Stomach (tissue), 19 donors: ENCODE data around the gene ZNF451. TPM values are rescaled to one million over a fixed set of nuclear protein-coding genes. Genes with fewer than 3 reads are reported as not detected.
"Not testable (repeated sequence)": the region's sequence is repeated elsewhere in the genome, so short reads cannot be mapped to it uniquely, and the experiment has no call there.

ENCODE experiments used
- DNase-seq, 2 donors: peaks; one replicate each; pipeline versions ENCODE4 v3.0.0 to v3.0.0-alpha.2; 2013 to 2019
- H3K27ac ChIP-seq, 5 donors: fragments of 200-600 bp in 4 of 5; sonication (generic) in 4 of 5; one replicate each; pipeline ENCODE4 v1.5.1; 2013 to 2019; ENCODE audit warnings: mild to moderate bottlenecking in 1 of 5, moderate library complexity in 1 of 5
- H3K27me3 ChIP-seq, 3 donors: fragments of 200-600 bp; sonication (generic); one replicate each; pipeline ENCODE4 v1.5.1; 2017 to 2019; ENCODE audit warnings: mixed run types in 1 of 3
- H3K36me3 ChIP-seq, 4 donors: fragments of 200-600 bp; sonication (generic); 1 replicate in 3 of 4; 2 replicates in 1 of 4; pipeline ENCODE4 v1.5.1; 2016 to 2019
- H3K4me1 ChIP-seq, 4 donors: fragments of 200-600 bp; sonication (generic); one replicate each; pipeline ENCODE4 v1.5.1; 2016 to 2019
- H3K4me3 ChIP-seq, 4 donors: fragments of 200-600 bp; sonication (generic) in 3 of 4; one replicate each; pipeline ENCODE4 v1.5.1; 2016 to 2019; ENCODE audit warnings: mild to moderate bottlenecking in 1 of 4
- H3K9me3 ChIP-seq, 4 donors: fragments of 200-600 bp; sonication (generic); one replicate each; pipeline ENCODE4 v1.5.1; 2016 to 2019
- EP300 ChIP-seq: sonication (generic); formaldehyde crosslinking; IDR thresholded peaks from one replicate; pipeline ENCODE4 v1.6.1; 2017; ENCODE audit warnings: antibody characterized with exemption
- POLR2A ChIP-seq, 4 donors: fragments of 450-650 bp; IDR thresholded peaks; one replicate each; pipeline ENCODE4 v1.6.1; 2016; ENCODE audit warnings: antibody characterized with exemption in 4 of 4, control low read depth in 2 of 4, mild to moderate bottlenecking in 1 of 4, moderate library complexity in 1 of 4
- POLR2AphosphoS5 ChIP-seq, 3 donors: sonication (generic); formaldehyde crosslinking; IDR thresholded peaks; one replicate each; pipeline ENCODE4 v1.6.1; 2016; ENCODE audit warnings: antibody characterized with exemption in 3 of 3
- WGBS, 5 donors: extraction: QIAGEN DNeasy Blood & Tissue Kit in 3 of 5; methylation state at CpG; one replicate each; pipeline versions ENCODE4 v1.1.5 to v1.1.7; 2013 to 2018; 5-methylcytosine and 5-hydroxymethylcytosine counted together
- intact Hi-C: fragments of 100-400 bp; cut with DNase I; formaldehyde crosslinking; loops from one replicate; pipeline ENCODE4 v1.15.1; 2023; ENCODE audit warnings: low total_unique reads
- long read RNA-seq, 10 donors: transcript quantifications; one replicate each; lab custom pipeline, GENCODE V29; 2026
- polyA plus RNA-seq, 3 donors: library from polyadenylated mRNA; stranded (reverse); fragments of 200-250 nt; gene quantifications; one replicate each; pipeline ENCODE4 v1.2.3, GENCODE V29; 2013
- total RNA-seq, 5 donors: library from RNA; depleted of rRNA; stranded (reverse); fragments of >200 nt; gene quantifications; one replicate each; pipeline versions ENCODE4 v1.1.0 to v1.2.3, GENCODE V29; 2014 to 2016
- TF ChIP-seq, protein P1 (sequence below), 7 experiments: fragments of 450-650 bp in 4 of 7; fragments of 200-600 bp in 3 of 7; sonication (generic) in 3 of 7; IDR thresholded peaks; one replicate each; pipeline ENCODE4 v1.5.1; 2016 to 2019; ENCODE audit warnings: antibody characterized with exemption in 7 of 7, control low read depth in 2 of 7, mild to moderate bottlenecking in 1 of 7
- donor health status: healthy with polysubstance abuse.
- donor health status: Bipolar disorder and iron deficiency.
- donor health status: healthy.

Gene ZNF451, protein sequence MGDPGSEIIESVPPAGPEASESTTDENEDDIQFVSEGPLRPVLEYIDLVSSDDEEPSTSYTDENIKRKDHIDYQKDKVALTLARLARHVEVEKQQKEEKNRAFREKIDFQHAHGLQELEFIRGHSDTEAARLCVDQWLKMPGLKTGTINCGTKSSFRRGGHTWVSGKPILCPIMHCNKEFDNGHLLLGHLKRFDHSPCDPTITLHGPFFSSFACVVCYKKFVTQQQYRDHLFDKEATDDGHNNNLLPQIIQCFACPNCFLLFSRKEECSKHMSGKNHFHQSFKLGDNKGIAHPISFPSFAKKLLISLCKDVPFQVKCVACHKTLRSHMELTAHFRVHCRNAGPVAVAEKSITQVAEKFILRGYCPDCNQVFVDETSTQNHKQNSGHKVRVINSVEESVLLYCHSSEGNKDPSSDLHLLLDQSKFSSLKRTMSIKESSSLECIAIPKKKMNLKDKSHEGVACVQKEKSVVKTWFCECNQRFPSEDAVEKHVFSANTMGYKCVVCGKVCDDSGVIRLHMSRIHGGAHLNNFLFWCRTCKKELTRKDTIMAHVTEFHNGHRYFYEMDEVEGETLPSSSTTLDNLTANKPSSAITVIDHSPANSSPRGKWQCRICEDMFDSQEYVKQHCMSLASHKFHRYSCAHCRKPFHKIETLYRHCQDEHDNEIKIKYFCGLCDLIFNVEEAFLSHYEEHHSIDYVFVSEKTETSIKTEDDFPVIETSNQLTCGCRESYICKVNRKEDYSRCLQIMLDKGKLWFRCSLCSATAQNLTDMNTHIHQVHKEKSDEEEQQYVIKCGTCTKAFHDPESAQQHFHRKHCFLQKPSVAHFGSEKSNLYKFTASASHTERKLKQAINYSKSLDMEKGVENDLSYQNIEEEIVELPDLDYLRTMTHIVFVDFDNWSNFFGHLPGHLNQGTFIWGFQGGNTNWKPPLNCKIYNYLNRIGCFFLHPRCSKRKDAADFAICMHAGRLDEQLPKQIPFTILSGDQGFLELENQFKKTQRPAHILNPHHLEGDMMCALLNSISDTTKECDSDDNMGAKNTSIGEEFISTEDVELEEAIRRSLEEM
- total RNA-seq, result 100 to 1,000 TPM in 2 of 5 donors, 10 to 100 TPM in 3; 20.3 to 402 (median 84.5) TPM
- polyA plus RNA-seq, result 10 to 100 TPM in 2 of 3 donors, 1 to 10 TPM in 1; 6.0 to 13.7 (median 10.0) TPM
- long read RNA-seq, donor 1, result 0 reads
- long read RNA-seq, donor 2, full-length matches to known transcripts, result 3 of 3 reads
- long read RNA-seq, donor 2, partial matches to known transcripts, result 0 of 3 reads
- long read RNA-seq, donor 2, other reads (novel, unspliced or antisense), result 0 of 3 reads
- long read RNA-seq, donor 3, full-length matches to known transcripts, result 3 of 3 reads
- long read RNA-seq, donor 3, partial matches to known transcripts, result 0 of 3 reads
- long read RNA-seq, donor 3, other reads (novel, unspliced or antisense), result 0 of 3 reads
- long read RNA-seq, donor 4, result 0 reads
- long read RNA-seq, donor 5, full-length matches to known transcripts, result 1 of 1 reads
- long read RNA-seq, donor 5, partial matches to known transcripts, result 0 of 1 reads
- long read RNA-seq, donor 5, other reads (novel, unspliced or antisense), result 0 of 1 reads
- long read RNA-seq, donor 6, full-length matches to known transcripts, result 9 of 17 reads
- long read RNA-seq, donor 6, partial matches to known transcripts, result 8 of 17 reads
- long read RNA-seq, donor 6, other reads (novel, unspliced or antisense), result 0 of 17 reads
- long read RNA-seq, donor 7, full-length matches to known transcripts, result 1 of 1 reads
- long read RNA-seq, donor 7, partial matches to known transcripts, result 0 of 1 reads
- long read RNA-seq, donor 7, other reads (novel, unspliced or antisense), result 0 of 1 reads
- long read RNA-seq, donor 8, full-length matches to known transcripts, result 4 of 4 reads
- long read RNA-seq, donor 8, partial matches to known transcripts, result 0 of 4 reads
- long read RNA-seq, donor 8, other reads (novel, unspliced or antisense), result 0 of 4 reads
- long read RNA-seq, donor 9, partial matches to known transcripts, result 0 of 1 reads
- long read RNA-seq, donor 9, other reads (novel, unspliced or antisense), result 0 of 1 reads
- long read RNA-seq, donor 10, partial matches to known transcripts, result 0 of 2 reads
- long read RNA-seq, donor 10, other reads (novel, unspliced or antisense), result 0 of 2 reads

GRCh38 chr6:57089687-57090457 is at the start of gene ZNF451:
TSS of gene ZNF451 (plus strand) at chr6:57090188. CDS start at chr6:57090254, 66 bp downstream.
- Histone ChIP-seq H3K27ac (peak within 1 kb of the TSS; percentile 87 to 93 (median 89)), H3K36me3 (peaks cover 0 to 11% (median 0%) of the 10 kb centered on the region in 4 donors), H3K9me3 (no peaks in the 10 kb centered on the region), H3K4me3 (peak within 1 kb of the TSS; percentile 50 to 69 (median 62)), H3K27me3 (no peaks in the 10 kb centered on the region), H3K4me1 (peaks cover 15 to 42% (median 33%) of the 10 kb centered on the region in 4 donors)
- TF ChIP-seq EP300 (no peak), POLR2A (IDR thresholded peaks at IDR 0.05) (peak in 2 of 4 donors; percentile 81 to 82), POLR2AphosphoS5 (IDR thresholded peaks at IDR 0.05) (peak; percentile 89 to 96 (median 96))
- TF ChIP-seq, protein P1, sequence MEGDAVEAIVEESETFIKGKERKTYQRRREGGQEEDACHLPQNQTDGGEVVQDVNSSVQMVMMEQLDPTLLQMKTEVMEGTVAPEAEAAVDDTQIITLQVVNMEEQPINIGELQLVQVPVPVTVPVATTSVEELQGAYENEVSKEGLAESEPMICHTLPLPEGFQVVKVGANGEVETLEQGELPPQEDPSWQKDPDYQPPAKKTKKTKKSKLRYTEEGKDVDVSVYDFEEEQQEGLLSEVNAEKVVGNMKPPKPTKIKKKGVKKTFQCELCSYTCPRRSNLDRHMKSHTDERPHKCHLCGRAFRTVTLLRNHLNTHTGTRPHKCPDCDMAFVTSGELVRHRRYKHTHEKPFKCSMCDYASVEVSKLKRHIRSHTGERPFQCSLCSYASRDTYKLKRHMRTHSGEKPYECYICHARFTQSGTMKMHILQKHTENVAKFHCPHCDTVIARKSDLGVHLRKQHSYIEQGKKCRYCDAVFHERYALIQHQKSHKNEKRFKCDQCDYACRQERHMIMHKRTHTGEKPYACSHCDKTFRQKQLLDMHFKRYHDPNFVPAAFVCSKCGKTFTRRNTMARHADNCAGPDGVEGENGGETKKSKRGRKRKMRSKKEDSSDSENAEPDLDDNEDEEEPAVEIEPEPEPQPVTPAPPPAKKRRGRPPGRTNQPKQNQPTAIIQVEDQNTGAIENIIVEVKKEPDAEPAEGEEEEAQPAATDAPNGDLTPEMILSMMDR (IDR thresholded peaks at IDR 0.05), result peak in 1 of 7 experiments; percentile 7
- 0 to 1% (median 0%) methylated on average over 9 to 50 of the region's 58 CpGs for WGBS, 5 donors
- intact Hi-C loops, result no loop called here
- peak; percentile 97 to 99 for DNase-seq

GRCh38 chr6:57044061-57044460 is 45.9 kb upstream of the ZNF451 start:
- H3K4me3 ChIP-seq, H3K9me3 ChIP-seq, H3K27ac ChIP-seq, H3K36me3 ChIP-seq, intact Hi-C loops, DNase-seq: not testable (repeated sequence)
- Histone ChIP-seq H3K27me3 (peaks cover 0 to 16% (median 0%) of the 10 kb centered on the region in 3 donors), H3K4me1 (peaks cover 6 to 13% (median 10%) of the 10 kb centered on the region in 4 donors)
- WGBS, 5 donors, result 81 to 86% (median 82%) methylated on average over 1 of the region's 1 CpG

DNA sequence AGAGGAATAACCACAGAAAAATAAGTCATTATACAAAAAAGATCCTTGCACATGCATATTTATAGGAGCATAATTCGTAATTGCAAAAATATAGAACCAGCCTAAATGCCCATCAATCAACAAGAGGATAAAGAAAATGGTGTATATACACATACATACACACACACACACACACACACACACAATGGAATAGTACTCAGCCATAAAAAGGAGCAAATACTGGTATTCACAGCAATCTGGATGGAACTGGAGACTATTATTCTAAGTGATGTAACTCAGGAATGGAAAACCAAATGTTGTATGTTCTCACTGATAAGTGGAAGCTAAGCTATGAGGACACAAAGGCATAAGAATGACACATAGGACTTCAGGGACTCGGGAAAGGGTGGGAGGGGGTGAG is 45.4 kb upstream of the ZNF451 start:
- no peaks in the 10 kb centered on the region for H3K36me3 ChIP-seq
- H3K4me3 ChIP-seq, result no peak overlapping the region
- H3K27me3 ChIP-seq, result peaks cover 0 to 16% (median 0%) of the 10 kb centered on the region in 3 donors
- intact Hi-C loops, result no loop called here
- DNase-seq, result no peak
- H3K27ac ChIP-seq, result no peak overlapping the region
- peaks cover 8 to 18% (median 13%) of the 10 kb centered on the region in 4 donors for H3K4me1 ChIP-seq
- no peaks in the 10 kb centered on the region for H3K9me3 ChIP-seq
- TF ChIP-seq POLR2AphosphoS5 (IDR thresholded peaks at IDR 0.05), result no peak
- WGBS, 5 donors, result 90 to 98% (median 94%) methylated on average over 2 of the region's 2 CpGs
